Measurements from ENCODE around the gene EPSTI1.

Gene EPSTI1

GRCh38 chr13:42859760-42860159 is 132.3 kb downstream of the EPSTI1 start:
- in situ Hi-C loops (cut with MboI; ENCODE audit: low sequenced_read_pairs): no loop called here

DNA sequence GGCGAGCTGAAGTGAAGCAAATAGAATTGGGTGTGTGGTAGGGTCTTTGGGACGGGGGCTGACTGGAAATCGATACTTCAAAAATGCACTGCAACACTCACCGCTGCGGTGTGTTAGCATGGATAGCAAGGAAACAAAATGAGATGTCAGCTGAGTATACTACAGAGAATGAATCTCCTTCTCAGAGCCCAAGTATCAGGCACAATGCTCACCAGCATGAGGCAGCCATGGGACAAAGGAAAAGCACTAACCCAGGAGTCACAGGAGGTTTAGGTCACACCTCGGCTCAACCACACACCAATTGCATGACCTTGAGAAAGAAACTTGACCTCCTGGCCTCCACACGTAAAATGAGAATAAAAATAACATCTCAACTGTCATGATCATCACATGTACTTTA is 136.6 kb downstream of the EPSTI1 start:
- in situ Hi-C loops (cut with MboI; ENCODE audit: low sequenced_read_pairs): no loop called here

DNA sequence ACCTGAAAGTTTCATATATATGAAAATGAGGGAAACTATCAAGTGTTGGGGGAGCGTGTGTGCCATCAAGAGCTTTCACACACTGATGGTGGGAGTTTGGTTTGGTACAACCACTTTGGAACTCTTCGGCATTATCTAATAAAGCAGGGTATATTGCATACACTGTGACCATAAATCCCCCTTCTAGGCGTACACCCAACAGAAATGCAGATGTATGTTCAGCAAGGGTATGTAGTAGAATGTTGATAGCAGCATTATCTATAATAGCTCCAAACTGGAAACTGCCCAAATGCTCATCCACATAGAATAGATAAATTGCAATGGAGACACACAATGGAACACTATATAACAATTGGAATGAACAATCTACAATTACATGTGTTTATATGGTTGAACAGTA is 139.9 kb downstream of the EPSTI1 start:
- in situ Hi-C loops (cut with MboI; ENCODE audit: low sequenced_read_pairs): no loop called here

DNA sequence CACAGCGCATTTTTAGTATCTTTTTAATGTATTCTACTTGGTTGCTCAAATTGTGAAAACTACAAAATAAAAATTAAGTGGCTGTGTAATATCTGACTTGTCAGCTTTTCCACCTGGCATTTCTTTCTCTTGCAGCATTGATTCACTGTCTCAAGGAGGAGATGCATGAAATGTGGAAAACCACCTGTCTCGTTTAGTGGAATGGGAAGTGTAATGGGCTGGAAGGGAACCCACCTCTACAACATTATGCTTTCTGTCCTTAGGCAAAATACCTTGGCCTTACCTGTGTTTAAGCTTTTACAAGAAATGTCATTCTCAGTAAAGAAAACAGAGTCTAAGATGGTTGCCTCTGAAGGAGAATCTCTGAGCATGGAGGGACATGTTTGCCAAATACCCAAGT is 142.8 kb downstream of the EPSTI1 start:
- in situ Hi-C loops (cut with MboI; ENCODE audit: low sequenced_read_pairs): no loop called here

- in situ Hi-C loops (cut with MboI; ENCODE audit: low sequenced_read_pairs): no loop called here
These were observed 144.0 kb downstream of the EPSTI1 start for GRCh38 chr13:42847891-42848663.

DNA sequence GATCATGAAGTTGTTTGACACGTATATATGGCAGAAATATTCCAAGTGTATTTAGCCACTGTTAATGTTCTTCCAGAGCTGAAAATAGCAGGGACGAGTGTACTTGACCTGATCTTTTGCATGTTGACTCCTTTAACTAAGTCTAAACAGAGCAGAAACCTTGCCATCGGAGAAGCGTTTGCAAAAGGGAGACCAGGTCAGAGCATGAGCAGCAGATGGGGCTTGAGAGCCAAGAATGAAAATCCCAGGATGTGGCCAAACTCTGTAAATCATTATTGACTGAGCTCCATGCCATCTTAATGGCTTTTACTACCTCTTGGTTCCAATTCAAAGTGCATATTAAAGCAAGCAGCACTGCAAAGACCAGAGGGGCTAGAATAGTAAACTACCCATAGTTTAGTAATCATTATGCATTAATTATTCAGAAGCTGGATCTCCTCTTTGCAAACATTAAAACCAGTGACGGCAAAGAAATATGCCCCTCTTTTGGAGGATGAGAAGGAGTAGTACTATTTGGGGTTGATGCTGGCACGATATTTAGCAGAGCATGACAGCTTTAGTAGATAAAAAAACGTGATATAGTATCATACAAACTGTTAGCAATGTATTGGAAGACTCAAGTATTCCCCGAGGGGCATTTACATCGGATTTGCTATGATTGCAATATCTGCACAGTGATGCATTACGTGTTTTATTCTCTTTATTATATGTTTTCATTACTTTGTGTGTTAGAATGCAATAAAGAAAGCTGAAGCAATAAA is 154.9 kb downstream of the EPSTI1 start:
- in situ Hi-C loops (cut with MboI; ENCODE audit: low sequenced_read_pairs): no loop called here

All from HL-60/S4 treated with retinoic acid at 250 ng/mL for 4 days and 3 days (cell line).